DND-41 (cell line): Measurements from ENCODE around the gene CD300E.

ENCODE experiments used
- ATAC-seq: fragments of 200-7000 bp; cut with Tn5 transposase; 3 replicates; pipeline ENCODE4 v1.9.1; 2021; ENCODE audit warnings: low read depth; ENCODE audit not compliant: insufficient read depth
- DNase-seq: peaks from one replicate; pipeline ENCODE4 v3.0.0-alpha.2; 2020
- H2AFZ ChIP-seq: 2 replicates; pipeline ENCODE4 v1.6.0; 2012; ENCODE audit warnings: low read depth, low read length
- H3K27ac ChIP-seq: 2 replicates; pipeline ENCODE4 v1.5.1; 2012; ENCODE audit warnings: low read length, inconsistent platforms
- H3K27me3 ChIP-seq: fragments of 200-600 bp; sonication (generic); 2 replicates; pipeline ENCODE4 v1.6.0; 2012; ENCODE audit warnings: low read length, mild to moderate bottlenecking, inconsistent platforms; ENCODE audit not compliant: insufficient read depth, poor library complexity
- H3K36me3 ChIP-seq: 2 replicates; pipeline ENCODE4 v1.5.1; 2012; ENCODE audit warnings: low read length, inconsistent platforms; ENCODE audit not compliant: insufficient read depth
- H3K4me1 ChIP-seq: 2 replicates; pipeline ENCODE4 v1.5.1; 2012; ENCODE audit warnings: mild to moderate bottlenecking, low read length; ENCODE audit not compliant: insufficient read depth
- H3K4me2 ChIP-seq: 2 replicates; pipeline ENCODE4 v1.6.0; 2012; ENCODE audit warnings: mild to moderate bottlenecking, moderate library complexity, low read length, inconsistent platforms; ENCODE audit not compliant: insufficient read depth
- H3K4me3 ChIP-seq, 2 experiments: fragments of 200-600 bp in 1 of 2; shearing (Covaris generic) in 1 of 2; 2 replicates each; pipeline ENCODE4 v1.5.1; 2012 to 2016; ENCODE audit warnings: inconsistent platforms in 2 of 2, low read length in 2 of 2, mild to moderate bottlenecking in 2 of 2, low read depth in 1 of 2, moderate library complexity in 1 of 2
- H3K79me2 ChIP-seq: 2 replicates; pipeline ENCODE4 v1.6.0; 2012; ENCODE audit warnings: low read length, inconsistent platforms; ENCODE audit not compliant: insufficient read depth
- H3K9ac ChIP-seq: 2 replicates; pipeline ENCODE4 v1.6.0; 2012; ENCODE audit warnings: low read depth, mild to moderate bottlenecking, inconsistent platforms, low read length, moderate library complexity
- H3K9me3 ChIP-seq: 2 replicates; pipeline ENCODE4 v1.5.1; 2012; ENCODE audit warnings: low read length, moderate library complexity, mild to moderate bottlenecking, inconsistent platforms; ENCODE audit not compliant: insufficient read depth, severe bottlenecking
- H4K20me1 ChIP-seq: 2 replicates; pipeline ENCODE4 v1.6.0; 2012; ENCODE audit warnings: low read length; ENCODE audit not compliant: insufficient read depth
- EZH2 ChIP-seq: IDR thresholded peaks from 3 replicates; pipeline ENCODE4 v1.6.1; 2012; ENCODE audit warnings: borderline replicate concordance, low read depth, mild to moderate bottlenecking, moderate library complexity, low read length, inconsistent platforms; ENCODE audit not compliant: severe bottlenecking
- TF ChIP-seq, protein P1 (sequence below): IDR thresholded peaks from 2 replicates; pipeline ENCODE4 v1.5.1; 2012; ENCODE audit warnings: borderline replicate concordance, low read length, moderate library complexity, mild to moderate bottlenecking; ENCODE audit not compliant: poor library complexity, severe bottlenecking; ENCODE audit errors: extremely low read depth

The CD300E gene

DNA sequence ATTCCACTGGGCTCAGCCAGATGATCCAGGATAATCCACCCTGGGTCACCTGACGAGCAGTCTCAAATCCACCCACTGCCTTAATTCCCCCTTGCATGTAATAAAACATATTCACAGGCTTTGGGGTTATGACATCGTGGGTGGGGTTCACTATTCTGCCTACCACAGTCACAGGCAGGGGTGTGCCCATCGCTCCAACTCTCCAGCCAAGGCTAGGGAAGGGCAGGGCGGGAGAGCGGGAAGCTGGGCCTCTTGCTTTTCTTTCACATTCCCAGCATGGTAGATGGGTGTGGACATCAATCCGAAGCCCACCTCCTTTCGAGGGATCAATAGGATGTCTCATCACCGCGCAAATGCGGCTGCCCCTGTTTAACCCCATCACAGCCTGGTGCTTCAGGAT is 18.8 kb downstream of the CD300E start:
- Histone ChIP-seq H3K27ac (no peak overlapping the region), H2AFZ (no peak overlapping the region), H3K27me3 (peaks cover 25% of the 10 kb centered on the region), H3K4me3 (no peak overlapping the region), H3K9me3 (no peaks in the 10 kb centered on the region), H3K4me2 (no peak overlapping the region), H3K9ac (no peak overlapping the region), H4K20me1 (peaks cover 4% of the 10 kb centered on the region; the same call in 1 of the 2 replicates), H3K36me3 (no peaks in the 10 kb centered on the region), H3K4me1 (no peaks in the 10 kb centered on the region), H3K79me2 (no peaks in the 10 kb centered on the region)
- TF ChIP-seq, protein P1, sequence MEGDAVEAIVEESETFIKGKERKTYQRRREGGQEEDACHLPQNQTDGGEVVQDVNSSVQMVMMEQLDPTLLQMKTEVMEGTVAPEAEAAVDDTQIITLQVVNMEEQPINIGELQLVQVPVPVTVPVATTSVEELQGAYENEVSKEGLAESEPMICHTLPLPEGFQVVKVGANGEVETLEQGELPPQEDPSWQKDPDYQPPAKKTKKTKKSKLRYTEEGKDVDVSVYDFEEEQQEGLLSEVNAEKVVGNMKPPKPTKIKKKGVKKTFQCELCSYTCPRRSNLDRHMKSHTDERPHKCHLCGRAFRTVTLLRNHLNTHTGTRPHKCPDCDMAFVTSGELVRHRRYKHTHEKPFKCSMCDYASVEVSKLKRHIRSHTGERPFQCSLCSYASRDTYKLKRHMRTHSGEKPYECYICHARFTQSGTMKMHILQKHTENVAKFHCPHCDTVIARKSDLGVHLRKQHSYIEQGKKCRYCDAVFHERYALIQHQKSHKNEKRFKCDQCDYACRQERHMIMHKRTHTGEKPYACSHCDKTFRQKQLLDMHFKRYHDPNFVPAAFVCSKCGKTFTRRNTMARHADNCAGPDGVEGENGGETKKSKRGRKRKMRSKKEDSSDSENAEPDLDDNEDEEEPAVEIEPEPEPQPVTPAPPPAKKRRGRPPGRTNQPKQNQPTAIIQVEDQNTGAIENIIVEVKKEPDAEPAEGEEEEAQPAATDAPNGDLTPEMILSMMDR: no peak
- no peak for TF ChIP-seq EZH2
- DNase-seq (no peak), ATAC-seq (no peak)

DNA sequence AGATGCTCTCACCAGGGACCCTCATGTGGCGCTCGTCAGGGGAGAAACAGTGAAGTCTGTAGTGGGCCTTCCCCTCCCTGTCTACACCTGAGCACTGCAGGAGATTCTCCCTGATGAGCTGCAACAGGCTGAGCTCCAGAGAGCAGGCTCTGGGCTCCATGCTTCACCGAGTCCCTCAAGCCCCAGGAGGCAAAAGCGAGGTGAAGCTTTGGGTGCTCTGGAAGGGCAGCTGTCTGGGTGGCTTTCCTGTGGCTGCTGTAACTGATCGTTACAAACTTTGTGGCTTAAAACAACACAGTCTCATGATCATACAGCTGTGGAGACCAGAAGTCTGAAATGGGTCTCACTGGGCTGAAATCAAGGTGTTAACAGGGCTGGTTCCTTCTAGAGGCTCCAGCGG is 19.3 kb downstream of the CD300E start:
- Histone ChIP-seq H3K4me1 (no peaks in the 10 kb centered on the region), H3K9me3 (no peaks in the 10 kb centered on the region), H3K36me3 (no peaks in the 10 kb centered on the region), H3K4me2 (no peak overlapping the region), H2AFZ (no peak overlapping the region), H3K4me3 (no peak overlapping the region), H4K20me1 (peaks cover 4% of the 10 kb centered on the region; the same call in 1 of the 2 replicates), H3K9ac (no peak overlapping the region), H3K27ac (no peak overlapping the region), H3K27me3 (peaks cover 29% of the 10 kb centered on the region), H3K79me2 (no peaks in the 10 kb centered on the region)
- ATAC-seq (no peak), DNase-seq (no peak)
- no peak for TF ChIP-seq EZH2
- TF ChIP-seq, protein P1: no peak

DNA sequence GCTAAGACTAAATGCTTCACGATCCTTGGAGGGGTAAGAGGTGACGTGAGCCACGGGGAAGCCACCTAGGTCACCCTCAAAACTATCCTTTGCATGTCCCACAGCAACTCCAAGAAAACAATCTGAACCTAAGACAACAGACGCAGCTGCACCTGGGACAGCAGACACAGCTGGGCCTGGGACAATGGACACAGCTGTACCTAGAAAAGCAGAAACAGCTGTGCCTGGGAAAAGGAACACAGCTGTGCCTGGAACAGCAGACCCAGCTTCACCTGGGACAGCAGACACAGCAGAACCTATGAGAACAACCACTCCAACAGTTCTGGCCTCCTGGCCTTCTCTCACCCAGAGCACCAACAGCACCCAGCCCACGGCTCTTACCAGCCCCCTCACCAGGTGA is 19.8 kb downstream of the CD300E start:
- H4K20me1 ChIP-seq: peaks cover 4% of the 10 kb centered on the region; the same call in 1 of the 2 replicates
- no peaks in the 10 kb centered on the region for H3K79me2 ChIP-seq
- no peak overlapping the region for H3K4me3 ChIP-seq
- no peak for DNase-seq
- H3K9me3 ChIP-seq: no peaks in the 10 kb centered on the region
- H3K4me1 ChIP-seq: no peaks in the 10 kb centered on the region
- no peak for ATAC-seq
- H3K36me3 ChIP-seq: no peaks in the 10 kb centered on the region
- TF ChIP-seq, protein P1: no peak
- no peak for TF ChIP-seq EZH2
- H2AFZ ChIP-seq: no peak overlapping the region
- no peak overlapping the region for H3K9ac ChIP-seq
- peaks cover 32% of the 10 kb centered on the region for H3K27me3 ChIP-seq
- no peak overlapping the region for H3K4me2 ChIP-seq
- no peak overlapping the region for H3K27ac ChIP-seq
